Esophagus squamous epithelium (tissue), 5 donors: ENCODE results near the gene FHIT. TPM values are rescaled to one million over a fixed set of nuclear protein-coding genes. Genes with fewer than 3 reads are reported as not detected.

Experiments used
- DNase-seq: peaks from one replicate; lab custom pipeline; 2025; lab: John Stamatoyannopoulos, UW
- H3K27ac ChIP-seq, 4 donors: fragments of 200-600 bp; sonication (generic); one replicate each; pipeline ENCODE4 v1.5.1; 2016 to 2019; ENCODE audit warnings: mild to moderate bottlenecking in 1 of 4
- H3K27me3 ChIP-seq, 4 donors: fragments of 200-600 bp; sonication (generic); 1 replicate in 3 of 4; 2 replicates in 1 of 4; pipeline versions ENCODE4 v1.5.1 to v1.6.0; 2017 to 2021; ENCODE audit warnings: antibody characterized with exemption in 1 of 4
- H3K36me3 ChIP-seq, 3 donors: fragments of 200-600 bp; sonication (generic); one replicate each; pipeline ENCODE4 v1.5.1; 2016 to 2019
- H3K4me1 ChIP-seq, 3 donors: fragments of 200-600 bp; sonication (generic); one replicate each; pipeline ENCODE4 v1.5.1; 2017 to 2019
- H3K4me3 ChIP-seq, 4 donors: fragments of 200-600 bp; sonication (generic); 1 replicate in 3 of 4; 2 replicates in 1 of 4; pipeline ENCODE4 v1.5.1; 2016 to 2019; ENCODE audit warnings: mild to moderate bottlenecking in 2 of 4, moderate library complexity in 1 of 4
- H3K9me3 ChIP-seq, 3 donors: fragments of 200-600 bp; sonication (generic); one replicate each; pipeline ENCODE4 v1.5.1; 2016 to 2019
- CTCF ChIP-seq, 6 experiments: fragments of 450-650 bp in 4 of 6; fragments of 200-600 bp in 2 of 6; sonication (generic) in 2 of 6; IDR thresholded peaks; one replicate each; pipeline ENCODE4 v1.5.1; 2016 to 2019; ENCODE audit warnings: antibody characterized with exemption in 6 of 6, mild to moderate bottlenecking in 4 of 6, moderate library complexity in 4 of 6
- POLR2A ChIP-seq, 4 donors: fragments of 450-650 bp; IDR thresholded peaks; one replicate each; pipeline ENCODE4 v1.6.1; 2017; ENCODE audit warnings: antibody characterized with exemption in 4 of 4, mild to moderate bottlenecking in 4 of 4, moderate library complexity in 3 of 4
- WGBS, 2 donors: methylation state at CpG; one replicate each; pipeline ENCODE4 v1.1.5; 2018; 5-methylcytosine and 5-hydroxymethylcytosine counted together
- intact Hi-C: fragments of 100-400 bp; cut with DNase I; formaldehyde crosslinking; loops from one replicate; pipeline ENCODE4 v1.15.0; 2022
- total RNA-seq, 4 donors: library from RNA; depleted of rRNA; stranded (reverse); fragments of >200 nt; gene quantifications; one replicate each; pipeline ENCODE4 v1.1.0, GENCODE V29; 2016
- donor health status: DM: yes; HTN: yes; CAD: no.

The FHIT gene
- total RNA-seq, 4 donors from 2014 or later = 0.64 to 5.7 (median 3.1) TPM

- no peak for DNase-seq
- Histone ChIP-seq H3K4me1 (no peaks in the 10 kb centered on the region), H3K36me3 (no peaks in the 10 kb centered on the region), H3K4me3 (no peak overlapping the region), H3K27ac (no peak overlapping the region), H3K27me3 (no peaks in the 10 kb centered on the region), H3K9me3 (no peaks in the 10 kb centered on the region)
- intact Hi-C loops = no loop called here
- 40 to 55% methylated on average over 1 of the region's 1 CpG for WGBS, 2 donors
- no peak for TF ChIP-seq POLR2A (IDR thresholded peaks at IDR 0.05)
Measured at GRCh38 chr3:60728006-60728405, 523.2 kb downstream of the FHIT start.

- TF ChIP-seq POLR2A (IDR thresholded peaks at IDR 0.05) (no peak), CTCF (IDR thresholded peaks at IDR 0.05) (no peak)
- 69 to 80% methylated on average over 2 of the region's 2 CpGs for WGBS, 2 donors
- Histone ChIP-seq H3K27ac (no peak overlapping the region), H3K27me3 (no peaks in the 10 kb centered on the region), H3K4me3 (no peak overlapping the region), H3K36me3 (no peaks in the 10 kb centered on the region), H3K9me3 (no peaks in the 10 kb centered on the region), H3K4me1 (no peaks in the 10 kb centered on the region)
- intact Hi-C loops = no loop called here
- no peak for DNase-seq
Measured at GRCh38 chr3:60720736-60721135, 530.5 kb downstream of the FHIT start.

GRCh38 chr3:60716573-60716972 is 534.7 kb downstream of the FHIT start:
- Histone ChIP-seq H3K27ac (no peak overlapping the region), H3K9me3 (no peaks in the 10 kb centered on the region), H3K4me1 (no peaks in the 10 kb centered on the region), H3K4me3 (no peak overlapping the region), H3K36me3 (no peaks in the 10 kb centered on the region), H3K27me3 (no peaks in the 10 kb centered on the region)
- 75 to 80% methylated on average over 3 of the region's 3 CpGs for WGBS, 2 donors
- intact Hi-C loops = no loop called here
- TF ChIP-seq POLR2A (IDR thresholded peaks at IDR 0.05) = no peak
- TF ChIP-seq CTCF (IDR thresholded peaks at IDR 0.05) = no peak
- no peak for DNase-seq

GRCh38 chr3:60708191-60708975 is 542.9 kb downstream of the FHIT start:
- TF ChIP-seq POLR2A (IDR thresholded peaks at IDR 0.05) (no peak), CTCF (IDR thresholded peaks at IDR 0.05) (no peak)
- H3K9me3 ChIP-seq = no peaks in the 10 kb centered on the region
- no peak overlapping the region for H3K4me3 ChIP-seq
- DNase-seq = no peak
- intact Hi-C loops = no loop called here
- H3K27ac ChIP-seq = no peak overlapping the region
- no peaks in the 10 kb centered on the region for H3K4me1 ChIP-seq
- 42 to 69% methylated on average over 1 of the region's 1 CpG for WGBS, 2 donors
- H3K36me3 ChIP-seq = no peaks in the 10 kb centered on the region
- no peaks in the 10 kb centered on the region for H3K27me3 ChIP-seq

GRCh38 chr3:60707452-60708020 is 543.7 kb downstream of the FHIT start:
- no peaks in the 10 kb centered on the region for H3K9me3 ChIP-seq
- no peak overlapping the region for H3K4me3 ChIP-seq
- WGBS, 2 donors = 78 to 87% methylated on average over 2 of the region's 2 CpGs
- H3K27ac ChIP-seq = no peak overlapping the region
- intact Hi-C loops = no loop called here
- no peaks in the 10 kb centered on the region for H3K27me3 ChIP-seq
- no peaks in the 10 kb centered on the region for H3K4me1 ChIP-seq
- no peak for DNase-seq
- TF ChIP-seq POLR2A (IDR thresholded peaks at IDR 0.05) = no peak
- TF ChIP-seq CTCF (IDR thresholded peaks at IDR 0.05) = no peak
- no peaks in the 10 kb centered on the region for H3K36me3 ChIP-seq
